Activated CD4-positive, alpha-beta T cell treated with anti-CD3 and anti-CD28 coated beads, Interleukin-2, amount 50 U/mL, for 24 hours (primary cell): ENCODE measurements around the gene ADGRD1.

Source experiments
- DNase-seq, 2 donors: peaks; one replicate each; pipeline ENCODE4 v3.0.0-alpha.2; 2020; ENCODE audit warnings: low read depth in 1 of 2, low spot score in 1 of 2

Gene ADGRD1

DNA sequence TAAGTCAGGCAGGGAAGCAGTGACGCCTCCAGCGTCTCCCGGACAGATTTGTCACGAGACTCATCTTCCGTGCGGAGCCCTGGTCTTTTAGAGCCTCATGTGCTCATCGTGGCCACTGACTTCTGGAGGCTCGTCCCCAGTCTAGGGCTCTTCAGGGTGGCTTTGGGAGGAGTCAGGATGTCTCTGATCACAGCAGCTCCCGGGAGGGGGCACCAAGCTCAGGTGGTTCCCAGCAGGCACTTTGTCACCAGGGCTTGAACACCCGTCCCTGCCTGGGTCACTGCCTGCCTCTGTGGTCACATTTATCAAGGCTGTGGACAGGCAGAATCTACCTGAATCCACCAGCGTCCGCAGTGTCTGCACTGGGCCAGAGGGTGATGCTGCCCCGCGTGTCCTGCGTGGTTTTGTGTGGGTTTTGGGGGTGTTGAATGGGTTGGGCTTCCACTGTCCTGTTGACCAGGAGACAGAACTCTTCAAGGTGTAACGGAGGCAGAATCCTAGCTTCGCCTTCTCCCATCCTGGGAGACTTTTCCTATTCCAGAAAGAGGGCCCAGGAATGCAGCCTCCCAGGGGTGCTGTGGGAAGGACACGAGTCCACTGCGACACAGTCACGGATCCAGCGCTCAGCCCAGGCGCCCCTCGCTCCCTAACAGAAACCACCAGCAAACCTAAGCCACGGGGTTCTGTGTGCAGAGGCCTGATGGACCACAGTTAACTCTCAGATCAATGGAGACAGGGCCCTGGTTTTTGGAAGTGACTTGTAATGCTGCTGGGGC is 132.3 kb downstream of the ADGRD1 start:
- DNase-seq, result no peak

DNA sequence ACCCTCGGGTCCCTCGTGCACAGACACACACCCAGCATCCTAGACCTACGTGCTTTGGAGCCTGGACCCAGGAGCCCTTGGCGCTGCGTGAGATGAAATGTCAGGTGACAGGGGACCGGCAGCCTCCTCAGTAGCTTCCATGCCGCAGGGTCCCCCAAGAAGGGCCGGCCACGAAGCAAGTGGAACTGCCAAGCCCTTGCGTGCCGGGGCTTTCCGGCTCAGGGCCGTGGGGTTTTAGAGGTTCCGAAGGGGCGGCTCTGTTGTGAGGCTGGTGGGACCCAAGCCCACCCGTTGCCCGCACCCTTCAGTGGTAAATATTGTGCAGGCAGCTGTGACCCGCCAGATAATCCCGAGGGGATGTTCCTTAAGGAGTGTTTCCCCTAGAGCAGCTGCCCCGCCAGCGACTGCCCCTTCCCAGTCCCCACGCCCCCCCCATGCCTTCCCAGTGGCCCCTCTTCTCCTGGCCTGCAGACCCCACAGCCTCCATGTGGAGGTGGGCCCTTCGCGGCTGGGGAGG is 133.7 kb downstream of the ADGRD1 start:
- no peak for DNase-seq

DNA sequence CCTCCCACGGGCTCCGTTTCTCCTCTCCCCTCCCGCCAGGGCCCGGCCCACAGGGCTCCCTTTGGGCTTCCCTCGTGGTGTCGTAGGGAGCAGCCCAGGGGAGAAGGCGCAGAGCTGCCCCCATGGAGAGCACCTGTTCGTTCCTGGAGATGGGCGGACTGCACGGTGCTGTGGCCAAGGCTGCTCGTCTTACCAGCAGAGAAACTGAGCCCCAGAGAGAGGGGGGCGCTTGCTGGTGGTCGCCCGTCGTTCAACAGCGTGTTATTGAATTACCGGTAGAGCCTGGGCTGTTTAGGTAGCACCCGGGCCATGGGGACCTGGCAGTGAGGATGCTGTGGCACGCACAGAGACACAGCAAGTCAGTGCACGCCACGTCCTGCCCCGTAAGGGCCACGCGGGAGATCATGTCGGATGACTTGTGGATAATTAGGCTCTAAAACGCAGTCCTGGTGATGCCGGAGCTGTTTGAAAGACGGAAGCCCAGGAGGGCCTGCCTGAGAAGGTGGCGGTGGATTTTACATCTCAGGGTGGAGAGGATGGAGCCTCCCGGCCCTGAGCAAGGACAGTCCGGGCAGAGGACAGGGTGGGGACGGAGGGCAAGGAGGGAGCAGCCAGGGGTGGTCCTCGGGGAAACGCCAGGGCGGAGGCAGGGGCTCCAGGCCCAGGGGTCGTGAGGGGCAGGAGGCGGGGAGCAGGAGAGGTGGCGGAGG is 134.4 kb downstream of the ADGRD1 start:
- DNase-seq, result no peak

DNA sequence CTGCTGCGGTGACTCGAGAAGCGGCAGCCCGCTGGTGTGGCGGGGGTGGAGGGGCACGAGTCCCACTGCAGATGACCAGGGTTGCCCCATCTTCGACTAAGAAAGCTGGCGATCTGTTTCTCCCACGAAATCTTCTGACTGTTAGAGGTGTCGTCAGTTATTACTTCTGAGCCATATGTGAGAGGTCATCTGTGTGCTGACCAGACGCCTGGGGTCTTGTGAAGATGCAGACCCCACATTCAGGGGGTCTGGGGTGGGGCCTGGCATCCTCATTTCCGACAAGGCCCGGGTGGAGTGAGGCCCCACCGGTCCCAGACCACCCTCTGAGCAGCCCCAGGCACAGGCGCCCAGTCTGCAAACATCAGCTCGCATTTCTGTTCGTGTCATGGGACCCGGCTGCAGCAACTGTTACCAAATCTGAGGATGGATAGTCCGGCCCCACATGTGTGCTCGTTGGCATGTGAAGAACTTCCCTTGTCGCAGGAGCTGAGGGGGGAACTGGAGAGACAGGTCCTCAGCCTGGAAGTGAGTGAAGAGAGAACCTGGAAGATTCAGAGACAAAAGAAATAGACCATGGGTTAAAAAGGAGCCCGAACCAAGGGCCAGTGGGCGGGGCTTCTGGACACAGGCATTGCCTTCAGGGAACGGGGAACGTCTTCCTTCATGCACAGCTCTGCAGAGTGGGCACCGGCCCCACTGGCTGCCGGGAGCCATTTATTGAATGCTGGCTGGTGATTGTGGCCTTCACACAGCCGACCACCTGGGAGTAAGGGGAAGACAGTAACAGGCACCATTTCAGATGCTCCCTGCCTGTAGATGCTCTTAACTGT is 135.2 kb downstream of the ADGRD1 start:
- no peak for DNase-seq

DNA sequence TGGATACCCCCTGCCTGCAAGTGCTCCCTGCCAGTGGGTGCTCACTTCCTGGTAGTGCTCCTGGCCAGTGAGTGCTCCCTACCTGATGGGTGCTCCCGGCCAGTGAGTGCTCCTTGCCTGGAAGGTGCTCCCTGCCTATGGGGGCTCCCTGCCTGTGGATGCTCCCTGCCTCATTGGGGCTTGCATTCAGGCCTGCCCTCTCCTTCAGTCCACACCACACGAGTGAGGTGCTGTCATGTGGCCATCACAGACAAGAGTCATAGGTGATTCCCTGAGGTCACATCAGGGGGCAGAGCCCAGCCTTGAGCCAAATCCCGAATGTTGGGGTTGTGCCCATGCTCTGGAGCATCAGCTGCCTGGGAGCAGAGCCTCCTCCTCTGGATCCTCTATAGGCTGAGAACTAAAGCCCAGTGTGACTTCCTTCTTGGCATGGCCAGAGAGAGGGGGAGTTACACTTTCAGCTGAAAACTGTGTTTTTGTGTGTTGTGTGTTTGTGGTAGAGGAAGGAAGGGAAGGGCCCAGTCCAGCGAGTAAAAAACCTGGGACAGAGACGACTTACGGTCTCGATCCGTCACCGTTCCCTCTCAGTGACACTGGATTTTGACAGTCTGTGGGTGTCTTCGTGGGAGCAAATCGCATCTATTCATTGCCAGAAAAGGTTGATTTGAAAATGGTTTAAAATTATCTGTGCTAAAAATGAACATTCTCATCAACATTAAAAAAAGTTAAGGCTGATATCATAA is 136.0 kb downstream of the ADGRD1 start:
- DNase-seq, result no peak

DNA sequence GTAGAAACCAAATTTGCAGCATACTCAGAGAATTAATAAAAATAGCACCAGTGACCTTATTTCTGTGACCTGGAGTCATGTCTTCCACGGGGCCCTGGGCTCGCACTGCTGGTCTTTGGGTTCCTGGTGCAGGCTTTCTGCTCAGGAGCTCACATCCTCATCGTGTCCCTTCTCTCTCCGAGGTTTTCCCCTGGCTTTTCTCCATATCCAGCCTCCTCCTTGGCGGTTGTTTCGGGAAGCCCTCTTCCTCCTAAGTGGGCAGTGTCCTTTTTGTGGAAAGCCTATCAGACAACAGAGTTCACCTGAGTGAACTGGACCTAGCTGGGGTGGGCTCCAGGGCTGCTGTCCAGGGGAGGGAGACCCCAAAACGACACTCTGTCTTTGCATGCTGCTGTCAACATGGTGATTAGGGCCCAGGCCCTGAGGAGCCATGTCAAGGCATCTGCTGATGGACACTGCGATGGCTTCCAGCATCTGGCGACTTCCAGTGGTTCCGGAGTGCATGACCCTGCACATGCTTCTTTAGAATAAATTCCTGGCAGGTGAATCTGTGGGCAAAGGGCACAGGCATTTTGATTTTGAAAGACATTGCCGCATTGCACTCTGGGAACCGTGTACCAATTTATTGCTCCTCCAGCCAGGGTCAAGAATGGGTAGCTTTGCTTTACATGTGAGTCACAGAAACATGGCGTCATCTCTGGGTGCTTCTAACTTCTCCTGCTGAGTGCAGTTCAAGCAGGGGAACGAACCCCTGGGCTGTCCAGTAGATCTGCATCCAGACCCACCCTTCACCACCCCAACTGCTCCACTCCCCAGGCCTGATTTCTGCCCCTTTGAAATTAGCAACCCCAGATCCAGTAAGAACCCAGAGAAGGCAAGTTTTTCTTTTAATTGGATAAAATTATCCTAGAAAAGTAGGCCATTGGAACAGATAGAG is 136.8 kb downstream of the ADGRD1 start:
- no peak for DNase-seq

DNA sequence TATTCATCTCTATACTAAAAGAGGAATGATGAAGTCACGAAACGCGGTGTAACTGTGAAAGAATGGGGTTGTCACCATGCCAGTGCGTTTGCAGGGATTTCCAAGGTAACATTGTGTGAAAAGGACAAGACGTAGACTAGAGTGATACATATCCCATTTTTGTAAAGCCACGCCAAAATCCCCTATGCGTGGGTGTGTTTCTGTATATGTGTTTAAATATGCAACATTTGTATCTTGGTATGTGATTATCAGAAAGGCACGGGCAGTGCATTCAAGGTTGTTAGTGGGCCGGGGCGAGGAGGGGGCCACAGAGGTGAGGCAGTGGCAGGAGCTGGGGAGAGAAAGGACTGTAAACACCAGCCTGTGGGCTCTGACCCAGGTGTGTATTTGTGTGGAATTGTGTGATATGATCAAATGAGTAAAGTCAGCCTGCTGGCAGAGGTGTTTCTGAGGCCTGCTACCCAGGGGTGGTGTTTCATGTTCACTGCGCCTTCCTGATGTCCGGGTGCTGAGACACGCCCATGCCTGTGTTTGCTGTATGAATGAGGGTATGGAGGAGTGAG is 137.8 kb downstream of the ADGRD1 start:
- no peak for DNase-seq

DNA sequence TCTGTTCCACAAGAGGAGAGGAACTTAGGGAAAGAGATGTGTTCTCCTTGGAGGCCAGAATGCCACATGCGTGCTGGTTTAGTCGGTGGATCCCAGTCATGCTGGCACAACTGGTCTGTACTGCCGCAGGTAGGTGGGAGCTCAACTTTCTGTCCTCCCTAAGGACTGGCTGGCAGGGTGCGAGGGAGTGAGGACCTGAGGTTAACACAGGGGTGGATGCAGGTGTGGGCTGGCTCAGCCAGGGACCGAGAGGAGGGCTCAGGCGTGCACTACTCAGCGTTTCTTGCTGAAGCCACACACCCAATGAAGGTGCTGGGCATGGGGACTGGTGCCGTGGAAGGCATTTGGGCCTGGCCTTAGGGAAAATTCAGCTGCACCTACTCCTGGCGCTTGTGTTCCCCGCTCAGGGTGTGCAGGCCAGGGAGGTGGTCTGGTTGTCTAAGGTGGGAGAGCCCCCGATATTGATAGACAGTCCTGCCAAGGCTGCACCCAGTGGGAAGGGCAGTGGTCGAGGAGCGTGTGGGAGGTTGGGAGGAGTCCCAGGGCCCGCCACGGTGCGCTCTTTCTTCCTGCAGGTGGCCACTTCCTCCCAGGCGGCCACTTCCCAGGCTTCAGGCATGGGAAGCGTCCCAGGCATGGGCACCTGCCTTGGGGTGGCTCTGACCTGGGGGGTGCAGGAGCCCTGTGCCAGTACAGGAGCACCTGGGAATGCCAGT is 138.4 kb downstream of the ADGRD1 start:
- no peak for DNase-seq

DNA sequence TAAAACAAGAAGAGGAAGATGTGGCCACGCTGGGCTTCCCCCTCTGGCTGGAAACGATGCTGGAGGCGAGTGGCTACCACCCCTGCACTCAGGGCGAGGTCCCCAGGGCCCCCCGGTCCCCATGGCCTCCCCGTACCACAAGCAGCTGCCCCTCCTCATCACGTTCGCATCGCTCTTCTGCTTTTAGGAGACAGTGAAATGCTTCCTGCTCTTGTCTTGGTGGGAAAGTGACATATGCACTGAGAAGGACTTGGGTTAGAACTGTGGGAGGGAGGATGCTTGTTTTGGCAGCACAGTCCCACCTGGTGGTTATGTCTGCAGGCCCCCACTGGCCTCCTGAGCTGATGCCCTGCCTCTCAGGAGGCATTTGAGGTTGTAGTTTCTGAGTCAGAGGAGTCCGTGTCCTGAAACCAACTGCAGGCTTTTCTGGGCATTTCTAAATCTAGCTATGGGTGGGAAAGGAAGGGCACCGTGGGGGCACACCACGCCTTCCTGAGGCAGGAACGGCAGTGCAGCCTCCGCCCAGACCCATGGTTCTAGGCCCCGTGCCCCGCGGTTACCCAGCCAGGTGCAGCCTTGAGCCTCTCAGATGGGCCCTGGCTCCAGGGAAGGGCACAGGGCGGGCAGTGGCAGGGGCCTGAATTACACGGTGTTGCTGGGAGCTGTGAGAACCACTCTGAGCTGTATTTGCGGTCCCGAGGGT is 139.3 kb downstream of the ADGRD1 start:
- DNase-seq, result no peak

DNA sequence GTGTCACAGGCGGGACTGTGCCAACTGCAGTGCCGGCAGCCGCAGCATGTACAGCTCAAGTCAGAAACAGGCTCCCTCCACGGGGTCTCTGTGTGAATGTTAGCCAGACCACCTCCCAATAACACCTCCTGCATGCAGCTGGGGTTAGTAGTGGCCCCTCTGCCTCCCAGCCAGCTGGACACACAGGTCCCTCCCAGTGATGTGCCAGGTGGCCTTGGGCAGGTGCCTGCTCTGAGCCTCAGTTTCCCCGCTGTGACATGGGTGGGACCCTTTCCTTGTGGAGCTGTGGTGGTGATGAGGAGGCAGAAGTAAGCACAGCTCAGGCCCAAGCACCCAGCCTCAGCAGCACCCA is 139.9 kb downstream of the ADGRD1 start:
- no peak for DNase-seq

DNA sequence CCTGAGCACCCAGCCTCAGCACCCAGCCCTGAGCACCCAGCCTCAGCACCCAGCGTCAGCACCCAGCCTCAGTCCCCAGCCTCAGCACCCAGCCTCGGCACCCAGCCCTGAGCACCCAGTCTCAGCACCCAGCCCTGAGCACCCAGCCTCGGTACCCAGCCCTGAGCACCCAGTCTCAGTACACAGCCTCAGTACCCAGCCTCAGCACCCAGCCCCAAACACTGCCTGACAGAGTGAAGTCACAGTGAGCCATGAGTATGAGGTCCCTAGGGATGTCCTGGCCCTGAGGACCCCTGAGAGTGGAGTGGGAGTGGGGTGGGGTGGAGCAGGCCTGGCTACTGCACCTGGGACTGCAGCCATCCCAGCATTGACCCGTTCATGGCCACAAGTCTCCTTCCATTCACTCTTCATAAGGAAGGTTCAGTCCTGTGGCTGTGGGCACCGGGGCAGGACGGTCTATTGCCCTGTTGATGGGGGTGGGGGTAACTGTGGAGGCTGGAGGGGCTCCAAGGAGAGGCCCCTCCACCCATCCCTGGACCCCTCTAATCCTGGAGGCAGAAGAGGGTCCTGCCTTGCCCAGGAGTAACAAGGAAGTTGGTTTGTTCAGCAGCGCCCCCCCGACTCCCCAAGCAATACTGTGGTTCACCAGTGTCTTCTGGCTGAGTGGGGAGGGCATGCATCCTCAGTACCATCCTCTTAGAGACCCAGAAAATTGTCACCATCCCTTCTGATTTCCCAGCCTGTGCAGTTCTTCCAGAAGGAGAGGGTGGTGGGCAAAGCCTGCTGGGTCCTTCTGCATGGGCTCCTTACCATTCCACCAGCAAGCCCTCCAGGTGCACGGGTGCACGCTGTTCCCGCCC is 140.5 kb downstream of the ADGRD1 start:
- no peak for DNase-seq

DNA sequence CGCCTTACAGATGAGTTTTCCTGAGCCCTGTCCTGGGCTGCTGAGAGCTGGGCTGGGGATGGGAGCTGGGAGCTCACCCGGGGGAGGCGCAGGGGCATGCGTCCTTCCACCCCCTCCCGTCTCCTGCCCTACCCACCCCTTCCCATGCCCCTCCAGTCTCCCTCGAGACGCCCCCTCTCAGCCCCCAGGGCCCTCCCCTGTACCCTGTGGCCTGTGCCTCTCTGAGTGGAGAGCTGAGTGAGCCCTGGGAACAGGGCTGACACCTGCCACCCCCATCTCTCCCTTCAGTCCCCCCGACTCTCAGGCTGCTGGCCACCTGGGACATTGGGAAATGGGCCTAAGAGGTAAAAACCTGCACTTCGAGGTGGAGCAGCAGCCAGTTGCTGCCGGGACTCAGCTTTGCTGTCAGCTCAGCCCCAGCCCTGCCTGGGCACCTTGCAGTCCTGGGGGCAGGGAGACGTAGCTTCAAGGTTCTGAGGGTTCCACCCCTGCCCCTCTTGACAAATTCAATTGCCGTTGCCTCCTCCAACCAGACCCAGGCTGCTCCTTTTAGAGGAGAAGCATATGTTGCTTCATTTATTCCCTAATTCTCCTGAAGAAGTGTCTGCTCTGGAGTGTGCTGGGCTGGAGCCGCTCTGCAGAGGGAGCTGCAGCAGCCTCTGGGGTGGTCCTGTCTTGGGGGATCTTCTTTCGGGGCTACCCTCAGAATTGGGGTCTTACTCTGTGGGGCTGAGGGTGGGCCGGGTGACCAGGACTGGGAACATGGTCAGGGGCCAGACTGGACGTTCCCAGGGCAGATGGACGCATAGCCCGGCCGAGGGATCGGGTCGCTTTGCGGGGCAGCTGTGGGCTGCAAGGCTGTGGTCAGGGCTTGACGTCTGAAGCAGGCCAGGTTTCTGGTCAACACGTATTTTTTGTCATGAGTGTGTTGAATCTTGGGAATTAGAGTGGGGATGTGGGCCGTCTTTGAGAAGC is 141.4 kb downstream of the ADGRD1 start:
- no peak for DNase-seq

DNA sequence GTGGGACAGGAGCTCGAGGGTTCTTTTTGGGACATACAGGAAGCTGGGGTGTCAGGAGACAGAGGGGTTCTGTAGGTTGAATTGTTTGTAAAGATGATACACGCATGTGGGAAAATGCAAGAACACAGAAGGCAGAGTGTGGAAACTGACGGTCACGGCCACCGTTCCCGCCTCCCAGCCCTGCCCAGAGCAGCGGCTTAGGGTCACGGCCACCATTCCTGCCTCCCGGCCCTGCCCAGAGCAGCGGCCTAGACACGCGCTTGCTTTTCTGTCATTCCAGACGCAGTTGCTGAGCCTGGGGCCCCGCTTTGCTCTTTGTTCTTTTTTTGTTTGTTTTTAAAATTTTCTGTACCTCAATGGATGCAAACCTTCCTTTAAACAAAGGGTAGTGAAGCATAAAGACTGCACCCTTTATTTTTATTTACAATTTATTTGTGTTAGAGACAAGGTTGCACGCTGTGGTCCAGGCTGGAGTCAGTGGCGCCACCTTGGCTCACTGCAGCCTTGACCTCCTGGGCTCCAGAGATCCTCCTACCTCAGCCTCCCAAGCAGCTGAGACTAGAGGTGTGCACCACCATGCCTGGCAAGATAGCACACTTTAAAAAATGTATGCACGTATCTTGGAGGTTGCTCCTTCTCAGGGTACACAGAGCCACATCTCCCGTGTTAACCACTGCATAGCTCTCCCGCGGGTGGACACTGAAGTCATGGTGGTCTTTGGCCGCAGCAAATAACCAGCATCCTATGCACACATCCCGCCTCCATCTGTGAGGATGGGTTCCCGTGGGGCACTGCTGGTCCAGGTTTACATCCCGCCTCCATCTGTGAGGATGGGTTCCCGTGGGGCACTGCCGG is 142.3 kb downstream of the ADGRD1 start:
- DNase-seq, result no peak

DNA sequence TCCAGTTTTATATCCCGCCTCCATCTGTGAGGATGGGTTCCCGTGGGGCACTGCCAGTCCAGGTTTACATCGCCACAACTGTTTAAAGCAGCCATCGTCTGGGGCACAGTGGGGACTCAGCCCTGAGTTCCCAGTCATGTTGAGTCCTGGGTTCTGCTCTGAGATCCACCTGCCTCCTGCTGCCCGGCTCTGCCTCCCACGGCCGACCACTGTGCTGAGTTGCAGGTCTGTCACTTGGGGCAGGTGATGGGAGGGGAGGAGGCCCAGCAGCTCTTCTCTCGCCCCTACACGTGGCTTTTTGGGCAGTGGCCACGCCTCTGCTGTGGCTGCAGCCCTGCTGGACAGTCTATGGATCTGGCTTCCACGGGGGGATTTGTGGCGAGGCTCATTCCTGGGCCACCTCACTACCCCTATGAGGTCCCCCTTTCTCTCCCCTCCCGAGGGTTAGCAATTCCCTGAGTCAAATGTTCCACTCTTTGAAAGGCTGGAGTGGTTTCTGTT is 143.0 kb downstream of the ADGRD1 start:
- DNase-seq, result no peak
